HepG2 (cell line): Measurements from ENCODE around the gene KRT6C. TPM values are rescaled to one million over a fixed set of nuclear protein-coding genes. Genes with fewer than 3 reads are reported as not detected.

Experiments
- ATAC-seq: fragments of 200-7000 bp; cut with Tn5 transposase; 3 replicates; pipeline ENCODE4 v1.9.1; 2020; ENCODE audit warnings: mild to moderate bottlenecking, moderate library complexity
- BruUV-seq: library from RNA; stranded (reverse); fragments of 400-500 nt; replicated peaks from 2 replicates; lab custom pipeline; 2021; lab: Mats Ljungman, UMichigan
- CTCF ChIA-PET: fragments of 300-600 bp; formaldehyde crosslinking; extraction: SDS; loops from one replicate; lab custom pipeline; 2021; ENCODE audit warnings: low total read pairs, inconsistent platforms, low intra/inter-chr PET ratio; lab: Yijun Ruan, JAX
- POLR2A ChIA-PET: fragments of 350-600 bp; sonication (Branson Sonifier 250); formaldehyde crosslinking; loops from one replicate; lab custom pipeline; 2020; ENCODE audit warnings: antibody characterized with exemption, inconsistent platforms; lab: Yijun Ruan, JAX
- DNase-seq: peaks from one replicate; pipeline ENCODE4 v3.0.0-alpha.2; 2015; ENCODE audit warnings: low spot score
- FAIRE-seq: peaks from 3 replicates; lab custom pipeline; 2011; peaks lifted over from hg19 to GRCh38; lab: Jason Lieb, UNC
- H2AFZ ChIP-seq: one replicate; pipeline ENCODE4 v1.6.1; 2011; ENCODE audit warnings: low read length, inconsistent platforms
- H3K27ac ChIP-seq: fragments of 300-600 bp; 3 replicates; pipeline ENCODE4 v1.8.0; 2011; ENCODE audit warnings: mixed run types, mild to moderate bottlenecking, mixed read lengths, low read length, inconsistent platforms; ENCODE audit not compliant: insufficient read depth; ENCODE audit errors: extremely low read length
- H3K27me3 ChIP-seq, 2 experiments: fragments of 200-600 bp in 1 of 2; 2 replicates in 1 of 2; 3 replicates in 1 of 2; pipeline versions ENCODE4 v1.6.0 to v1.8.0; 2011; ENCODE audit warnings: low read length in 2 of 2, mild to moderate bottlenecking in 2 of 2, moderate library complexity in 2 of 2, inconsistent platforms in 1 of 2; ENCODE audit not compliant: insufficient read depth in 2 of 2, control insufficient read depth in 1 of 2
- H3K36me3 ChIP-seq, 2 experiments: fragments of 200-600 bp in 1 of 2; replicated peaks in 1 of 2; 2 replicates in 1 of 2; 3 replicates in 1 of 2; pipeline versions ENCODE4 v1.5.1 to v1.8.0; 2011; ENCODE audit warnings: low read length in 2 of 2, inconsistent platforms in 1 of 2; ENCODE audit not compliant: insufficient read depth in 2 of 2, control insufficient read depth in 1 of 2
- H3K4me1 ChIP-seq: 2 replicates; pipeline ENCODE4 v1.5.1; 2012; ENCODE audit warnings: low read length, inconsistent platforms; ENCODE audit not compliant: insufficient read depth
- H3K4me2 ChIP-seq: 2 replicates; pipeline ENCODE4 v1.6.0; 2011; ENCODE audit warnings: low read depth, low read length, inconsistent platforms
- H3K4me3 ChIP-seq, 3 experiments: fragments of 200-600 bp in 1 of 3; sonication (generic), shearing (Covaris generic) in 1 of 3; replicated peaks in 1 of 3; 2 replicates each; pipeline ENCODE4 v1.5.1; 2011 to 2016; ENCODE audit warnings: low read length in 3 of 3, inconsistent platforms in 2 of 3, low read depth in 2 of 3, mild to moderate bottlenecking in 2 of 3, control low read depth in 1 of 3, mixed read lengths in 1 of 3; ENCODE audit not compliant: insufficient read depth in 1 of 3
- H3K79me2 ChIP-seq: one replicate; pipeline ENCODE4 v1.6.1; 2011; ENCODE audit warnings: low read length, inconsistent platforms; ENCODE audit not compliant: insufficient read depth
- H3K9ac ChIP-seq: 2 replicates; pipeline ENCODE4 v1.6.0; 2011; ENCODE audit warnings: mild to moderate bottlenecking, low read depth, low read length, inconsistent platforms; ENCODE audit not compliant: insufficient read depth
- H3K9me3 ChIP-seq: 2 replicates; pipeline ENCODE4 v1.5.1; 2012; ENCODE audit warnings: mild to moderate bottlenecking, low read length
- H4K20me1 ChIP-seq: 2 replicates; pipeline ENCODE4 v1.6.0; 2011; ENCODE audit warnings: inconsistent platforms, mild to moderate bottlenecking, low read length, moderate library complexity; ENCODE audit not compliant: insufficient read depth
- BCL6 ChIP-seq: IDR thresholded peaks from 2 replicates; pipeline ENCODE4 v1.6.1; 2016; ENCODE audit warnings: missing genetic modification reagents, missing compliant biosample characterization
- FOSL1 ChIP-seq: sonication (generic); formaldehyde crosslinking; IDR thresholded peaks from 2 replicates; pipeline ENCODE4 v1.9.0; 2021; ENCODE audit warnings: missing genetic modification reagents, borderline replicate concordance
- FOXK1 ChIP-seq: sonication (generic); formaldehyde crosslinking; IDR thresholded peaks from 2 replicates; pipeline ENCODE4 v1.4.0; 2020; ENCODE audit warnings: low read depth, missing genetic modification reagents, borderline replicate concordance
- GLI4 ChIP-seq: sonication (generic); formaldehyde crosslinking; IDR thresholded peaks from 2 replicates; pipeline ENCODE4 v1.5.1; 2020; ENCODE audit warnings: missing genetic modification reagents, mild to moderate bottlenecking, moderate library complexity, borderline replicate concordance
- HNRNPUL1 ChIP-seq: fragments of 200-400 bp; formaldehyde crosslinking; IDR thresholded peaks from 2 replicates; pipeline ENCODE4 v1.6.1; 2017; ENCODE audit warnings: low read depth, mild to moderate bottlenecking, low read length, moderate library complexity
- MBD4 ChIP-seq: IDR thresholded peaks from 2 replicates; pipeline ENCODE4 v1.6.1; 2012; ENCODE audit warnings: low read length, inconsistent platforms, borderline replicate concordance
- NFIB ChIP-seq: sonication (generic); formaldehyde crosslinking; IDR thresholded peaks from 2 replicates; pipeline ENCODE4 v1.9.0; 2021; ENCODE audit warnings: missing genetic modification reagents, mild to moderate bottlenecking, borderline replicate concordance
- PLRG1 ChIP-seq: fragments of 450-650 bp; conservative IDR thresholded peaks from 2 replicates; pipeline ENCODE4 v1.6.1; 2016
- POLR2AphosphoS5 ChIP-seq: IDR thresholded peaks from 2 replicates; pipeline ENCODE4 v1.6.1; 2012; ENCODE audit warnings: low read depth, low read length
- ZFP36L1 ChIP-seq: sonication (generic); formaldehyde crosslinking; IDR thresholded peaks from 2 replicates; pipeline ENCODE4 v1.8.0; 2022; ENCODE audit warnings: mild to moderate bottlenecking, missing genetic modification reagents, moderate library complexity
- ZNF230 ChIP-seq: sonication (generic); formaldehyde crosslinking; IDR thresholded peaks from 2 replicates; pipeline ENCODE4 v1.4.0; 2020; ENCODE audit warnings: mild to moderate bottlenecking, missing genetic modification reagents
- ZNF232 ChIP-seq: sonication (generic); formaldehyde crosslinking; IDR thresholded peaks from 2 replicates; pipeline ENCODE4 v1.4.0; 2020; ENCODE audit warnings: missing genetic modification reagents, borderline replicate concordance
- ZNF784 ChIP-seq: sonication (generic); formaldehyde crosslinking; IDR thresholded peaks from 2 replicates; pipeline ENCODE4 v1.5.1; 2020; ENCODE audit warnings: missing genetic modification reagents, mild to moderate bottlenecking, borderline replicate concordance
- ZSCAN20 ChIP-seq: sonication (generic); formaldehyde crosslinking; IDR thresholded peaks from 2 replicates; pipeline ENCODE4 v1.4.0; 2020; ENCODE audit warnings: missing genetic modification reagents, mild to moderate bottlenecking, borderline replicate concordance
- ZSCAN5A ChIP-seq: sonication (generic); formaldehyde crosslinking; IDR thresholded peaks from 2 replicates; pipeline ENCODE4 v1.8.0; 2022; ENCODE audit warnings: mild to moderate bottlenecking, missing genetic modification reagents, borderline replicate concordance
- WGBS: methylation state at CpG from one replicate; pipeline ENCODE4 v1.1.6; 2017; ENCODE audit warnings: low lambda C conversion rate; 5-methylcytosine and 5-hydroxymethylcytosine counted together
- in situ Hi-C: cut with HindIII; loops from 2 replicates; pipeline ENCODE4 v1.10.0; 2017; ENCODE audit warnings: low pct_unique_long_range_greater_than_20kb; ENCODE audit not compliant: extremely low pct_ligation_motif_present
- intact Hi-C: fragments of 100-400 bp; cut with micrococcal nuclease; formaldehyde crosslinking; loops from one replicate; pipeline ENCODE4 v1.10.0; 2022; ENCODE audit not compliant: unreplicated experiment
- polyA plus RNA-seq, 8 experiments: library from polyadenylated mRNA; depleted of rRNA in 3 of 8; stranded (reverse) in 7 of 8; unstranded in 1 of 8; fragments of >200 nt; fragmentation: Illumina TruSeq in 4 of 8; extraction: Trizol in 4 of 8; gene quantifications; 2 replicates each; pipeline versions ENCODE4 v1.2.1 to v1.2.3, GENCODE V29; 2011 to 2016; ENCODE audit warnings: low read depth in 4 of 8, missing spikeins in 1 of 8, mixed read lengths in 1 of 8; ENCODE audit not compliant: insufficient read depth in 1 of 8
- total RNA-seq, 5 experiments: library from RNA; depleted of rRNA; stranded (reverse); fragments of >200 nt; fragmentation: Illumina TruSeq; extraction: Trizol; gene quantifications; 2 replicates each; pipeline ENCODE4 v1.2.3, GENCODE V29; 2016; ENCODE audit warnings: low read depth in 1 of 5

KRT6C gene
- total and polyA plus RNA-seq, 2 of the 13 experiments (the other 11 are each of a cell fraction or from before 2014, with no cell fraction given), result 0.03 TPM; not detected in 1

GRCh38 chr12:52515927-52516831, 42.6 kb upstream of the KRT6C start:
- Histone ChIP-seq H3K27ac (no peak overlapping the region), H2AFZ (no peak overlapping the region), H3K4me1 (no peaks in the 10 kb centered on the region), H3K9me3 (peaks cover 6% of the 10 kb centered on the region; the same call in 1 of the 2 replicates), H3K27me3 (peaks cover 0 to under 1% of the 10 kb centered on the region in 2 experiments; a peak in 2 of 5 replicates), H3K36me3 (no peaks in the 10 kb centered on the region), H3K9ac (no peak overlapping the region), H3K4me2 (no peak overlapping the region), H4K20me1 (no peaks in the 10 kb centered on the region), H3K4me3 (no peak overlapping the region), H3K79me2 (no peaks in the 10 kb centered on the region)
- TF ChIP-seq ZNF784 (CRISPR knock-in tag), result no peak
- TF ChIP-seq GLI4 (CRISPR knock-in tag), result no peak
- TF ChIP-seq NFIB (CRISPR knock-in tag), result no peak
- TF ChIP-seq BCL6 (CRISPR knock-in tag), result no peak
- no peak for TF ChIP-seq ZNF230
- TF ChIP-seq POLR2AphosphoS5, result no peak
- TF ChIP-seq PLRG1, result no peak
- in situ Hi-C loops, result no loop called here
- intact Hi-C loops, result no loop called here
- CTCF ChIA-PET, result no interaction called here
- no peak for ATAC-seq
- FAIRE-seq, result no peak
- DNase-seq, result no peak
- no TSS peak for BruUV-seq
- POLR2A ChIA-PET, result no interaction called here
- 18% methylated on average over 5 of the region's 15 CpGs for WGBS

GRCh38 chr12:52515319-52515646, 41.7 kb upstream of the KRT6C start:
- no peaks in the 10 kb centered on the region for H3K4me1 ChIP-seq
- H3K27me3 ChIP-seq, result no peaks in the 10 kb centered on the region; a peak in 2 of 5 replicates
- TF ChIP-seq ZNF232 (no peak), ZFP36L1 (CRISPR knock-in tag) (no peak), FOXK1 (CRISPR knock-in tag) (no peak), MBD4 (no peak), ZSCAN5A (CRISPR knock-in tag) (no peak), FOSL1 (no peak), HNRNPUL1 (no peak), ZSCAN20 (CRISPR knock-in tag) (no peak)
- TF ChIP-seq, all 625 proteins: peak for 0
- Histone ChIP-seq H3K4me2 (no peak overlapping the region), H3K27ac (no peak overlapping the region), H3K9me3 (peaks cover 11% of the 10 kb centered on the region), H4K20me1 (no peaks in the 10 kb centered on the region), H3K4me3 (no peak overlapping the region), H3K9ac (no peak overlapping the region), H3K79me2 (no peaks in the 10 kb centered on the region), H3K36me3 (no peaks in the 10 kb centered on the region), H2AFZ (no peak overlapping the region)
- WGBS, result 86% methylated on average over 1 of the region's 1 CpG
- in situ Hi-C loops, result no loop called here
- intact Hi-C loops, result no loop called here
- BruUV-seq, result no TSS peak
- DNase-seq (no peak), ATAC-seq (no peak), FAIRE-seq (no peak)
- ChIA-PET POLR2A (no interaction called here), CTCF (no interaction called here)
